Mammary epithelial cell (primary cell): ENCODE data around the gene KLHL29.

ENCODE experiments used
- CTCF ChIP-seq, 2 donors: IDR thresholded peaks in 1 of 2; conservative IDR thresholded peaks in 1 of 2; 2 replicates each; pipeline ENCODE4 v1.5.1; 2011 to 2012; ENCODE audit warnings: inconsistent platforms in 2 of 2, low read length in 2 of 2, mild to moderate bottlenecking in 2 of 2, control low read depth in 1 of 2, low read depth in 1 of 2; ENCODE audit not compliant: insufficient read depth in 1 of 2; ENCODE audit errors: extremely low read depth in 1 of 2
- EZH2 ChIP-seq: IDR thresholded peaks from 2 replicates; pipeline ENCODE4 v1.6.1; 2012; ENCODE audit warnings: low read length, inconsistent platforms, borderline replicate concordance

DNA sequence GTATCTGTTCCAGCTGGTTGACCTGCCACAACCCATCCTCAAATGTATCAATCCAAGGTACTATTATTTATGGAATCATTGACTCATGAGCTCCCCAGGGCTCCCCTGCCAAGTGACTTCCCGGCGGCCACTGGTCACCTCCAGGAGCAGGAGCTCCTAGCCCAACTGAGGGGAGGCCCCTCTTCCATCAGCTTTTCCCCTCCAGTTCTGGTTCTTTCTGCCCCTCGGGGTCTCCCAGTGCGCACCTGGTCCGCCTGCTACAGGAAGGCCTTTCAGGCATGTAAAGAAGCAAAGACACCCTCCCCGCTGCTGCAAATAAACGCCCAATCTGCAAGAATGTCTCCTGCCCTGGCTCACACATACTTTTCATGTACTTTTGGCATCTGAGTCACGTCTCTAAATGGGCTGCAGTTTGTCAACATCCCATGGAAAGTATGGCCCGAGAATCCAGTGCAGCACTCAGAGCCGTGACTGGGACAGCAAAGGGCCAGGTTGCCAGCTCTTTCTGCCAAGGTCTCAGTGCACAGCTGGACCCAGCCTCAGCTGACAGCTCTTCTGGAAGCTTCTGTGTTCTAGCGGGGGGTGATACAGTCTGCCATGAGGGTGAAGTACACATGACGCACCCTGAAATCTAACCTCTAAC is 41.4 kb downstream of the KLHL29 start:
- no peak for TF ChIP-seq CTCF (conservative IDR thresholded peaks at IDR 0.05 in 1 of 2, IDR thresholded peaks at IDR 0.05 in 1 of 2; ENCODE audit: extremely low read depth in 1 of 2, insufficient read depth in 1 of 2, low read depth in 1 of 2, low read length in 2 of 2)
- no peak for TF ChIP-seq EZH2
